Cardiac fibroblast (primary cell): Measurements from ENCODE around the gene TMEM115.

ENCODE experiments used
- DNase-seq, 2 donors: peaks; one replicate each; pipeline versions ENCODE4 v3.0.0 to v3.0.0-alpha.2; 2010; ENCODE audit warnings: low read depth in 2 of 2
- H3K4me3 ChIP-seq, 2 donors: replicated peaks in 1 of 2; 1 replicate in 1 of 2; 2 replicates in 1 of 2; pipeline ENCODE4 v1.5.1; 2011; ENCODE audit warnings: low read depth in 2 of 2, low read length in 2 of 2, mild to moderate bottlenecking in 2 of 2, moderate library complexity in 1 of 2
- CTCF ChIP-seq: IDR thresholded peaks from one replicate; pipeline ENCODE4 v1.5.1; 2011; ENCODE audit warnings: low read depth, mild to moderate bottlenecking, low read length, inconsistent platforms

TMEM115 gene

GRCh38 chr3:50325497-50326181 lies 33.7 kb downstream of the TMEM115 start:
- TF ChIP-seq CTCF = no peak
- no peak overlapping the region for H3K4me3 ChIP-seq
- DNase-seq = no peak

GRCh38 chr3:50325113-50325480 lies 34.2 kb downstream of the TMEM115 start:
- TF ChIP-seq CTCF = no peak
- H3K4me3 ChIP-seq = no peak overlapping the region
- no peak for DNase-seq

- DNase-seq = peak; percentile 67 to 72
- peak; percentile 94 for TF ChIP-seq CTCF
- no peak overlapping the region for H3K4me3 ChIP-seq
Measured at GRCh38 chr3:50324351-50325112, 34.8 kb downstream of the TMEM115 start.

GRCh38 chr3:50323614-50324199 lies 35.6 kb downstream of the TMEM115 start:
- no peak overlapping the region for H3K4me3 ChIP-seq
- peak; percentile 23 to 38 for DNase-seq
- TF ChIP-seq CTCF = peak; percentile 9

GRCh38 chr3:50323092-50323600 lies 36.2 kb downstream of the TMEM115 start:
- H3K4me3 ChIP-seq = no peak overlapping the region
- TF ChIP-seq CTCF = no peak
- DNase-seq = peak; percentile 45 to 47

GRCh38 chr3:50322386-50323091 lies 36.8 kb downstream of the TMEM115 start, which contains the start of gene HYAL2:
TSS of gene HYAL2 (minus strand) at chr3:50322745. CDS start at chr3:50320489, 2,256 bp downstream.
- no peak for TF ChIP-seq CTCF
- peak; percentile 29 to 76 for DNase-seq
- H3K4me3 ChIP-seq = peak within 1 kb of the TSS; percentile 72 to 74
